B cell (primary cell): ENCODE data around the gene ARHGEF10L. TPM values are rescaled to one million over a fixed set of nuclear protein-coding genes. Genes with fewer than 3 reads are reported as not detected.

Experiments used
- ATAC-seq: fragments of 200-7000 bp; cut with Tn5 transposase; one replicate; pipeline ENCODE4 v1.10.0; 2021; ENCODE audit warnings: low read depth, mild to moderate bottlenecking, moderate number of reproducible peaks, moderate library complexity
- CTCF ChIA-PET: fragments of 350-600 bp; sonication (Branson Sonifier 250); formaldehyde crosslinking; loops from one replicate; lab custom pipeline; 2021; ENCODE audit warnings: antibody characterized with exemption, inconsistent platforms; lab: Charles Lee
- POLR2A ChIA-PET: fragments of 350-600 bp; sonication (Branson Sonifier 250); formaldehyde crosslinking; loops from one replicate; lab custom pipeline; 2021; ENCODE audit warnings: antibody characterized with exemption; lab: Charles Lee
- DNase-seq: peaks from one replicate; pipeline ENCODE4 v3.0.0; 2013
- H2AFZ ChIP-seq: 2 replicates; pipeline ENCODE4 v1.6.1; 2012; ENCODE audit warnings: mild to moderate bottlenecking, low read depth, low read length; ENCODE audit not compliant: insufficient read depth, poor library complexity, severe bottlenecking
- H3K27ac ChIP-seq, 2 donors: 1 replicate in 1 of 2; 2 replicates in 1 of 2; pipeline ENCODE4 v1.5.1; 2012 to 2013; ENCODE audit warnings: low read length in 2 of 2, mild to moderate bottlenecking in 2 of 2, moderate library complexity in 1 of 2
- H3K27me3 ChIP-seq, 4 experiments: fragments of 200-600 bp in 1 of 4; sonication (generic) in 1 of 4; replicated peaks in 1 of 4; 1 replicate in 2 of 4; 2 replicates in 2 of 4; pipeline versions ENCODE4 v1.6.1 to v1.7.0; 2013 to 2016; ENCODE audit warnings: low read length in 3 of 4, mild to moderate bottlenecking in 2 of 4, mixed read lengths in 1 of 4, moderate library complexity in 1 of 4; ENCODE audit not compliant: insufficient read depth in 4 of 4, control insufficient read depth in 3 of 4; ENCODE audit errors: control extremely low read depth in 1 of 4
- H3K36me3 ChIP-seq, 2 experiments: replicated peaks in 1 of 2; 1 replicate in 1 of 2; 2 replicates in 1 of 2; pipeline versions ENCODE4 v1.6.1 to v1.7.1; 2013; ENCODE audit warnings: low read length in 1 of 2; ENCODE audit not compliant: insufficient read depth in 2 of 2, control insufficient read depth in 1 of 2; ENCODE audit errors: control extremely low read depth in 1 of 2, extremely low read depth in 1 of 2
- H3K4me1 ChIP-seq, 2 donors: fragments of 200-600 bp in 1 of 2; sonication (generic) in 1 of 2; 1 replicate in 1 of 2; 2 replicates in 1 of 2; pipeline versions ENCODE4 v1.5.1 to v1.6.1; 2013 to 2017; ENCODE audit warnings: low read length in 2 of 2; ENCODE audit not compliant: control insufficient read depth in 2 of 2, insufficient read depth in 2 of 2
- H3K4me2 ChIP-seq: replicated peaks from 2 replicates; pipeline ENCODE3; 2012; ENCODE audit warnings: mild to moderate bottlenecking, low read depth, low read length; ENCODE audit not compliant: poor library complexity, severe bottlenecking
- H3K4me3 ChIP-seq, 5 experiments: fragments of 200-600 bp in 1 of 5; sonication (generic) in 1 of 5; 1 replicate in 3 of 5; 2 replicates in 2 of 5; pipeline versions ENCODE4 v1.5.1 to v1.7.0; 2011 to 2016; ENCODE audit warnings: low read length in 4 of 5, mild to moderate bottlenecking in 4 of 5, low read depth in 2 of 5, control low read depth in 1 of 5, moderate library complexity in 1 of 5; ENCODE audit not compliant: insufficient read depth in 1 of 5; ENCODE audit errors: control extremely low read depth in 1 of 5, extremely low read depth in 1 of 5
- H3K79me2 ChIP-seq: fragments of 200-600 bp; sonication (generic); one replicate; pipeline ENCODE4 v1.6.0; 2016; ENCODE audit warnings: low read length; ENCODE audit not compliant: control insufficient read depth, insufficient read depth
- H3K9ac ChIP-seq: fragments of 200-600 bp; sonication (generic); 2 replicates; pipeline ENCODE4 v1.6.1; 2017; ENCODE audit warnings: mild to moderate bottlenecking, low read length, moderate library complexity
- H3K9me3 ChIP-seq, 3 donors: one replicate each; pipeline versions ENCODE4 v1.6.1 to v1.7.1; 2013; ENCODE audit warnings: low read length in 2 of 3; ENCODE audit not compliant: control insufficient read depth in 2 of 3, insufficient read depth in 1 of 3; ENCODE audit errors: control extremely low read depth in 1 of 3
- H4K20me1 ChIP-seq: 2 replicates; pipeline ENCODE4 v1.6.0; 2012; ENCODE audit warnings: mild to moderate bottlenecking, low read length; ENCODE audit not compliant: insufficient read depth, control insufficient read depth, poor library complexity, severe bottlenecking
- H3K27ac Mint-ChIP-seq: one replicate; pipeline ENCODE4 v1.8.0; 2021; ENCODE audit warnings: mixed read lengths
- H3K27me3 Mint-ChIP-seq: one replicate; pipeline ENCODE4 v1.8.0; 2021; ENCODE audit warnings: mixed read lengths
- H3K4me1 Mint-ChIP-seq: one replicate; pipeline ENCODE4 v1.8.0; 2021; ENCODE audit warnings: mixed read lengths
- H3K4me3 Mint-ChIP-seq: one replicate; pipeline ENCODE4 v1.8.0; 2021; ENCODE audit warnings: mixed read lengths
- H3K9me3 Mint-ChIP-seq: one replicate; pipeline ENCODE4 v1.8.0; 2022; ENCODE audit warnings: mixed read lengths; ENCODE audit not compliant: insufficient read depth
- EZH2 ChIP-seq: IDR thresholded peaks from 2 replicates; pipeline ENCODE4 v1.6.1; 2012; ENCODE audit warnings: borderline replicate concordance, low read depth, mild to moderate bottlenecking, moderate library complexity, low read length; ENCODE audit not compliant: insufficient read depth, poor library complexity, severe bottlenecking
- WGBS: methylation state at CpG from one replicate; pipeline ENCODE4 v1.1.5; 2013; ENCODE audit warnings: missing lambda C conversion rate; ENCODE audit not compliant: insufficient coverage; 5-methylcytosine and 5-hydroxymethylcytosine counted together
- intact Hi-C: fragments of 100-400 bp; cut with micrococcal nuclease; formaldehyde crosslinking; loops from one replicate; pipeline ENCODE4 v1.10.0; 2022
- polyA plus RNA-seq: library from polyadenylated mRNA; depleted of rRNA; stranded (reverse); fragments of >200 nt; gene quantifications from 2 replicates; pipeline ENCODE4 v1.2.3, GENCODE V29; 2012
- total RNA-seq, 2 donors: library from RNA; stranded (reverse); fragments of 120-200 nt in 1 of 2; gene quantifications; 1 replicate in 1 of 2; 2 replicates in 1 of 2; pipeline versions ENCODE4 v1.2.3 to v1.2.4, GENCODE V29; 2013 to 2022
- TF ChIP-seq, protein P1 (sequence below): fragments of 200-600 bp; IDR thresholded peaks from one replicate; pipeline ENCODE4 v1.8.0; 2022; ENCODE audit warnings: antibody characterized with exemption, mild to moderate bottlenecking

The ARHGEF10L gene
- total and polyA plus RNA-seq, 2 donors (not counting 1 experiment from before 2014, with no cell fraction given) = 2.0 to 4.9 TPM

DNA sequence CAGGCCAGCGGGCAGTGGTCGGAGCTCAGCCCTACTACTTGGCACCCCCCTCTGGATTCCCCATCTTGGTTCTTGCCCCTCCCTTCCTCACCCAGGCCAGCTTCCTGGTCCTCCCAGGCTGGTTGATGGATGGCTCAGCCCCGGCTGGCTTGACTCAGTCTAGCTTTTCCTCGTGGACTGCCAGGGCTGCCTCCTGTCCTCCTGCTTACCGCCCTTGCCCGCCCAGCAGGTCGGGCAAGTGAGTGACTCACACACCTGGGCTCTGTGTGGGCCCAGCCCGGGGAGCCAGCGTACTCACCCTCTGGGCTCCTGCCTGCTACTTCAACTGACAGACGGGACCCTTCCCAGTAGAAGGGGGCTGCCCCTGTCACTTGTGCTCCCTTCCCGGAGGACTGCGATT lies 19.5 kb upstream of the ARHGEF10L start:
- DNase-seq = no peak
- ATAC-seq = no peak
- Mint-ChIP-seq H3K9me3 (no peaks in the 10 kb centered on the region), H3K4me3 (no peak overlapping the region), H3K27ac (no peak overlapping the region), H3K4me1 (no peaks in the 10 kb centered on the region), H3K27me3 (peaks cover 34% of the 10 kb centered on the region)
- POLR2A ChIA-PET = no interaction called here
- no peak overlapping the region for H3K9ac ChIP-seq
- 62% methylated on average over 11 of the region's 12 CpGs for WGBS
- H3K4me1 ChIP-seq = no peaks in the 10 kb centered on the region
- no peak for TF ChIP-seq EZH2
- TF ChIP-seq, protein P1, sequence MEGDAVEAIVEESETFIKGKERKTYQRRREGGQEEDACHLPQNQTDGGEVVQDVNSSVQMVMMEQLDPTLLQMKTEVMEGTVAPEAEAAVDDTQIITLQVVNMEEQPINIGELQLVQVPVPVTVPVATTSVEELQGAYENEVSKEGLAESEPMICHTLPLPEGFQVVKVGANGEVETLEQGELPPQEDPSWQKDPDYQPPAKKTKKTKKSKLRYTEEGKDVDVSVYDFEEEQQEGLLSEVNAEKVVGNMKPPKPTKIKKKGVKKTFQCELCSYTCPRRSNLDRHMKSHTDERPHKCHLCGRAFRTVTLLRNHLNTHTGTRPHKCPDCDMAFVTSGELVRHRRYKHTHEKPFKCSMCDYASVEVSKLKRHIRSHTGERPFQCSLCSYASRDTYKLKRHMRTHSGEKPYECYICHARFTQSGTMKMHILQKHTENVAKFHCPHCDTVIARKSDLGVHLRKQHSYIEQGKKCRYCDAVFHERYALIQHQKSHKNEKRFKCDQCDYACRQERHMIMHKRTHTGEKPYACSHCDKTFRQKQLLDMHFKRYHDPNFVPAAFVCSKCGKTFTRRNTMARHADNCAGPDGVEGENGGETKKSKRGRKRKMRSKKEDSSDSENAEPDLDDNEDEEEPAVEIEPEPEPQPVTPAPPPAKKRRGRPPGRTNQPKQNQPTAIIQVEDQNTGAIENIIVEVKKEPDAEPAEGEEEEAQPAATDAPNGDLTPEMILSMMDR = no peak
- H3K79me2 ChIP-seq = no peaks in the 10 kb centered on the region
- no peaks in the 10 kb centered on the region for H4K20me1 ChIP-seq
- peaks cover 0 to 24% (median 1%) of the 10 kb centered on the region in 4 experiments for H3K27me3 ChIP-seq
- H3K4me2 ChIP-seq = no peak overlapping the region
- no peak overlapping the region for H3K27ac ChIP-seq
- intact Hi-C loops = no loop called here
- CTCF ChIA-PET = no interaction called here
- no peaks in the 10 kb centered on the region for H3K9me3 ChIP-seq
- no peaks in the 10 kb centered on the region for H3K36me3 ChIP-seq
- H3K4me3 ChIP-seq = no peak overlapping the region
- no peak overlapping the region for H2AFZ ChIP-seq

DNA sequence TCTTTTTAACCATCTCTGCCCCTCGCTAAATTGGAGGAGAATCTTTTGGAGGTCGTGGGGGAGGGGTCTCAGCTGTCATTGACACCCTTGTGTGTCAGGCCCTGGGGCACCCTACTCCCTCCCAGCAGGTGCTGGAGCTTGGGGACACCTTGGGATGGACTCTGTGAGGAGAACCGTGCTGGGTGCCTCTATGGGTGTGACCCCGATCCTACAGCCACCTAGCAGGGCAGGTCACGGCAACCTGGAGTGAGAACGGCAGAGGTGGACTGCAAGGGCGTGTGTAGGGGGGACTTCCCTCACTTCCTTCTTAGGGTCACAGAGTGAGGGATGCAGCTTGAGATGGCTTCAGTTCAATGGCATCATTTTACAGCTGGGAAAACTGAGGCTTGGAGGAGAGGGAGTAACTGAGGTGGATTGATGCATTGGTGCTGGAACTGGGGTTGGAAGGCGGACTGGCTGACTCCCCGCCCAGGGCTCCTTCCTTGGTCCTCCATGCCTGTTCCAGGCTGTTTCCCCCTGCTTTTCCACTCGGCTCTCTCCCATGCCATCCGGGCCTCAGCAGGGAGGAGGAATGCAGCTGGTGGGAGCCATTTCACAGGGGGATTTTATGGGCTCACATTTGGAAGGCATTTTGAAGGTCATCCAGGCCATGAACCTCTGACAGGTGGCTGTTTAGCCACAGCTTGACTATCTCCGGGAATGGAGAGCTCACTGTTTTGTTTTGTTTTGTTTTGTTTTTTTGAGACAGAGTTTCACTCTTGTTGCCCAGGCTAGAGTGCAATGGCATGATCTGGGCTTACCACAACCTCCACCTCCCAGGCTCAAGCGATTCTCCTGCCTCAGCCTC lies 18.8 kb upstream of the ARHGEF10L start:
- ChIA-PET CTCF (interaction anchor here (1.4 kb wide), 1 partner anchor 27 kb away, joined by 3 read pairs; no protein-coding TSS in a partner anchor), POLR2A (no interaction called here)
- Histone ChIP-seq H3K27me3 (peaks cover 0 to 21% (median under 1%) of the 10 kb centered on the region in 4 experiments), H3K36me3 (no peaks in the 10 kb centered on the region), H4K20me1 (no peaks in the 10 kb centered on the region), H3K9me3 (no peaks in the 10 kb centered on the region), H3K79me2 (no peaks in the 10 kb centered on the region), H3K27ac (no peak overlapping the region), H3K4me1 (no peaks in the 10 kb centered on the region), H3K4me3 (no peak overlapping the region), H3K9ac (no peak overlapping the region), H2AFZ (no peak overlapping the region), H3K4me2 (no peak overlapping the region)
- Mint-ChIP-seq H3K27ac (no peak overlapping the region), H3K27me3 (peaks cover 31% of the 10 kb centered on the region), H3K9me3 (no peaks in the 10 kb centered on the region), H3K4me1 (no peaks in the 10 kb centered on the region), H3K4me3 (no peak overlapping the region)
- no peak for DNase-seq
- 71% methylated on average over 7 of the region's 13 CpGs for WGBS
- no peak for ATAC-seq
- TF ChIP-seq, protein P1 = no peak
- TF ChIP-seq EZH2 = no peak
- intact Hi-C loops = no loop called here
